NK-92 treated with Interleukin-12 subunit alpha and Interleukin-12 subunit beta, amount 100 ng/mL, for 24 hours (cell line): ENCODE results near the gene KITLG.
"Not testable (repeated sequence)": the region's sequence is repeated elsewhere in the genome, so short reads cannot be mapped to it uniquely, and the experiment has no call there.

ENCODE experiments used
- DNase-seq: peaks from one replicate; lab custom pipeline; 2025; lab: John Stamatoyannopoulos, UW

Gene KITLG

DNA sequence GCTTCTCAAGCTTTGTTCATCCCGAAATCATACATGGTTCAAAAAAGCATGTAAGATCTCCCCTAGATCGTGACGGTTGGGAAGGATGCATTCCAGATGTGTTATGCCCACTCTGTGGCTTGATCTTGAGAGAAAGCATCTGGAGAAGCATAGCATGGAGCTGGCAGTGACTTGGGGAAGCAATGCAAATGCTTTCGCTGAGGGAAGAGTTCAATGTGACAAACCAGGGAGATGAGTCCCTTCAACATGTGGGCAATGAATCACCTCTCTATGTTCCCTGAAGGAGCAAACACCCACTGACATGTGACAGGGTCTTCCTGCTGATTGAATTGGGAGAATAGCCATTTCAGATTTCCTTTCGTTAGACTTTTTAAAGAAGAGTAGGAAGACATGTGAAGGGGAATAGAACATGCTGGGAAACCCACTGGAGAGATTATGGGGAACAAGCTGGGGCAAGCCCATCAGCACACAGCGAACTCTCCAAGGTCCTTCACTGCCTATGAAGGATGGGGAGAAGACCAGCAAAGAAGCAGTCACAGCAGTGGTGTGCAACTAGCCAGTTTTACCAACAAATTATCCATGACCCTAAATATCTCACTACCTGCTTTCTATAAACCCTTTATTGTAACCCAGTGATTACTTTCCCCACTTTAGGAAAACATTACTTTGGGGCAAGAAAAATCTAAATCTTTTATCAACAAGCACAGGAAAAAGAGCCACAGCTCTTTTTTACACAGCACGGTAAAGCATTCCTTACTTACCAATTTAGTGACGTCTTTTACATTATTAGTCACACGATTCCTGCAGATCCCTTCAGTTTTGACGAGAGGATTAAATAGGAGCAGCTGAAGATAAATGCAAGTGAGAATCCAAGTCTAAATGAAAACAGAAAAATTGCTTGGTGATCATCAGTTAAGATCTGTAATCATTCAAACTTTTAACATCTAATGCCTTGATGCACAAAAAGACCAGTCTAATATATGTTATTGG lies 35.0 kb downstream of the KITLG start:
- no peak for DNase-seq

GRCh38 chr12:88539893-88540292 lies 40.4 kb downstream of the KITLG start:
- DNase-seq = no peak

GRCh38 chr12:88538697-88539096 lies 41.6 kb downstream of the KITLG start:
- no peak for DNase-seq

DNA sequence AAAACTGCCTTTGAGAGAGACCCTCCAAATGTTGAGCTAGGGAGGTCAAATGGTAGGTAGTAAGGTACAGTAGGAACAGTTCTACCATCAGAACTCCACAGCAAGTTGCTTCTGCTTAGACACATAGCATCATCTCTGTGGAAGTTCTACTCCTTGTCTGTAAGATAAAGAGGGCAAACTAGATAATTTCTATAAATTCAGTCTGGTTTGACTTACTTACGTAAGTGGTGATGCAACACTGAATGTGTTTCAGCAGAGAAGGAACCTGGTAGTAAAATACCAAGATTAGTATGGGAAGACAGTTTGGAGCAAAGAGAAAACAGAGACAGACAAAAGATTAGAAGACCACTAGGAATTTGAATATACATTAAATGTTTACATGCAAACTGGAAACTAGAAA lies 42.0 kb downstream of the KITLG start:
- no peak for DNase-seq

- no peak for DNase-seq
These were observed 49.4 kb downstream of the KITLG start for GRCh38 chr12:88530868-88531267.

DNA sequence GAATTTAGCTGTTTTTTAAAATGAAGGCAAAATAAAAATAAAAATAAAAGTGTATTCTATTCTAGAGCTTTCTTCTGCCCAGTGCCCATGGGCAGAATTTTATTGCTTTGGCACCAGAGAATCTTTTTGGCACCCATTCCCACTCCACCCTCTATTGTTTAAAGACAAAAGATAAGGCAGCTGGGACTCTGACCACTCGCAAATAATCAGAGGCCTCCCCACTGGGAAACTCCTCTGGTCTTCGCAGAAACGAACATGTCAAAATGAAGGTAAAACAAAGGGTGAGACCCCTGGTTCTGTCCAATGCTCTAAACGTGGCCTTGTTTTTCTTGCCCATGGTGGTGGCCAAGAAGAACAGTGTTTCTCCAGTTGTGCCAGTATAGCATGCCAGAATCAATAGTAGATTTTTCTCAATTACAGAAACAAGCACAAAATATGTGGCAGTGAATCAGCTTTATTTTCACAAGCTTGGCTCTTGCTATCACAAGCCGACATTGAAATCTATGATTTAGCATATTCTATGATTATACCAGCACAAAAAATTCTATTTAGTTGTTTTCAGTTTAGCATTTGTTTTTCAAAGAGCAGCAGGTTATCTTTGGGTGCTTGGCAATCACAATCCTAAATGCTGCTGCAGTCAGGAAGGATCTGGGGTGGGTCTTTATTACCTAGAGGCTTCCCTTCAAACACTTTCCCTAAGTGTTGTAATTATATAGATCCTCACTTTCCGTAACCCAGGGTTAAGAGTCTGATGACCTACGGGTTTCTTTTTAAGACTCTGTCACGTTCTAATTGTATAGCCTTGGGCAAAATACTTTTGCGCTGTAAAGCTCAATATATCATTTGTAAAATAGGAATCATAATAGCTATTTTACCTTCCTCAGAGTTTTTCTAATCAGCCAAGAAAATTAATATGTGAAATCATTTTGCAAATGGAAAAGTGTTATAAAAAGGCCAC lies 50.5 kb downstream of the KITLG start:
- DNase-seq = no peak

DNA sequence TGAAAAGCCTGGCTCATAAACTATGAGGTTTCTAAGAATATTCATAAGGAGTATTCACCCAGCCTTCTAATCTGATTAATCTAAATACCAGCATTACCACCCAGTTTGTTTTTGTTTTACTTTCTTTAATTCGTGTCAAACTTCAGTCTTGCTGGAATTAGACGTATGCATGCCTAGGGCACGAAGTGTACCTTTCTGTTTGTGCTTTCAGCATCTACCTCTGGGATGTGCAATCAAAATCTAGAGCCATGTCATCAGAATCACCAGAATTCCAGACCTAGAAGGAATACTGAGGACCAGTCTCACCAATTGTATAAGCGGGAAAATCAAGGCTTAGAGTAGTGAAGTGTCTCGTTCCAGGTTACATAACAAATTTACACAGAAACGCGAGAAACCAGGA lies 57.3 kb downstream of the KITLG start:
- DNase-seq = no peak

- no peak for DNase-seq
These were observed 59.8 kb downstream of the KITLG start for GRCh38 chr12:88520436-88520820.

DNA sequence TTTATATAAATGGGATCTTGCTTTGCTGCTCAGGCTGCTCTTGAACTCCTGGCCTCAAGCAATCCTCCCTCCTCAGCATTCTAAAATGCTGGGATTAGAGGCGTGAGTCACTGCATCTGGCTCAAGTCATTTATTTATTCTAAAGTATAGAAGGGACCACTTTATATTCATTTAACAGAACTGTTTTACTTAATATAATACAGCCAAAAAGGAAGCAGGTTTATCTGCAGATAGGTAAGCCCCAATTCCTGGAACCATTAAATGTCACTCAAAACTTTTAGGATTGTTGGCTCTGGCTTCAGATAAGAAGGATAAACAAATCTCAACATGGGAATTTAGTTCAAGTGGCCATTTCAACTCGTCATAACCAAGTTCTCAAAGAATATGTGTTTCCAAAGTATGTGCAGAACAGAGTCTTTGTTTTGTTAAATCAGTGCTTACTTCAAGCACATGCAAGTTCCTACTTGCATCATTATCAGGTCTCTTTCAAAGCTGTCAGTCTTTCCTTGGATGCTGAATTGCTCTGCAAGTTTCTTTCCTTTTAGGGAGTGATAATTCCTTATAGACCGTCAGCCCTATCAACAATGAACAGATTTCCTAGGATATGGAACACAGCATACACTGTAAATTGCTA lies 60.4 kb downstream of the KITLG start:
- no peak for DNase-seq

- DNase-seq = no peak
These were observed 61.3 kb downstream of the KITLG start for GRCh38 chr12:88518863-88519403.

GRCh38 chr12:88516811-88517210 lies 63.5 kb downstream of the KITLG start:
- DNase-seq = no peak

- no peak for DNase-seq
These were observed 69.4 kb downstream of the KITLG start for GRCh38 chr12:88510843-88511242.

DNA sequence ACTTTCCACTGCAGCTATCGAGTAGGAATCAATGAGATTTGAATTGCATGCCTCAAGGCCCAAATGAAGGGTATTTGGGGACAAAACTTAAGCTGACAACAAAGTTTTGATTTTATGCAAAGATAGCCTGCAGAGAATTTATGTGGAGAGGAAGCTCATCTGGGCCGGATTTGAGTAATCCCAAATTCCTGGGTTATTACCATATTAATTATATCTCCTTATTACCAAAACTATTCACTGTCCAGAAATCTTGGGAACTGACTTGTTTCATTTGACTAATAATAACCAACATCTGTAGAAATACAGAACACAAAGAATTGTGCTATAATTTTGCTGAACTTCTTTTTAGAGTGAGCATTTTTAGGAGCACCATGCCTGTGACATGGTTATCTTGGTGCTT lies 70.4 kb downstream of the KITLG start:
- DNase-seq = no peak

DNA sequence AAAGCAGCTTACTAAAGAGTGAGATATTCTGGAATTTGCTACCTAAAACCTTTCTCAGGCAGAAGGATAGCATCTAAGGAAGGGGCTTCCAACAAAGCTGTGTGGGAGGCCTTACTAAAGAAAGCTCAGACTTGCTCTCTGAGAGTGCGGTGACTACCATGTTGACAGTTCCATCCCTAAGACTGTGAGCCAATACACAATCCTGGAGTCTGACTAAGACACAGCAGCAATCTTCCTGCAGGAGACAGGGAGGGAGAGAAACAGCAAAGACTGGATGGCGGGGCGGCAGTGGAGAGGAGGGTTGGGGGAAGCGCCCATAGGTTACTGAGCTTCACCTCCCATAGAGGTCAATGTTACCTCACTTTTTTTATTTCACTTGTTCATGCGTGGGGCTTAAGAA lies 70.9 kb downstream of the KITLG start:
- no peak for DNase-seq

GRCh38 chr12:88507851-88508250 lies 72.4 kb downstream of the KITLG start:
- not testable (repeated sequence) for DNase-seq

DNA sequence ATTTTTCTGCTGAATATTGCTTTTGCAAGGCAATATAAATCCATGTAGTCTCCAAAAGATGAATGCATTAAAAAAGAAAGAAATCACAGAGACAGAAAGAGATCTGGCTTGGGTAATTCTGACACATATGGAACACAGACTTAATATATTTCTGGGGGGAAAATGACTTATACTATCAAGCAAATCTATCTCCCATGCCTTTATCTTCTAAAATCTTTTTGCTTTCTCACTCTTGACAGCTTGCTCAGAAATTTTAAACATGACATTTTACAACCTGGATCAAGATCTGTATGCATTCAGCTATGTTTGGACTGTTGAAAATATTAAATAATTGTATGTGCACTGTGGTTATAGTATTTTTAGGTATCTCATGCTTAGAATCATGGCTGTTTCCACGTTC lies 73.0 kb downstream of the KITLG start:
- no peak for DNase-seq

GRCh38 chr12:88505696-88506095 lies 74.6 kb downstream of the KITLG start:
- DNase-seq = no peak

GRCh38 chr12:88503281-88503703 lies 77.0 kb downstream of the KITLG start:
- DNase-seq = no peak

GRCh38 chr12:88501972-88502938 lies 78.0 kb downstream of the KITLG start:
- DNase-seq = no peak

- DNase-seq = no peak
These were observed 83.3 kb downstream of the KITLG start for GRCh38 chr12:88496891-88497371.

DNA sequence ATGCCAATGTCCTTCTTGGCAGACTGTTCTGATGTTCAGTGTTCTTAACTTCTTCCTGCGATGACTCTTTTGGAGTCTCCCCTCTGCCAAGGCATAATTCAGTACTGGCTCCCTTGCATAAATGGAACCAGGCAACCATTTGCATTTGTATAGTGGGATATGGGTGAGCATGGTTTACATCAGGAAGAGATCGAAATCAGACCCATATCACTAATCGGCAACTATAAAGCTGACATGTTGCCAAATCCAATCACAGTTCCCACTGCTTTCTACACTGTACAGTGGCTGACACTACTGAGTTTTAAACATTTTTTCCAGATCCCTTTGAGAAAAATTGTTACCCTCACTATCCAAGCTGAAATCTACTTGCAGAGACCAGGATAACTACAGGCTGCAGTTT lies 83.8 kb downstream of the KITLG start:
- DNase-seq = no peak
